GM12892 (cell line): Measurements from ENCODE around the gene ATCAY.
"Not testable (repeated sequence)": the region's sequence is repeated elsewhere in the genome, so short reads cannot be mapped to it uniquely, and the experiment has no call there.

Source experiments
- DNase-seq: peaks from one replicate; pipeline ENCODE4 v3.0.0; 2011; ENCODE audit not compliant: insufficient read length
- FAIRE-seq: peaks from 2 replicates; lab custom pipeline; 2011; peaks lifted over from hg19 to GRCh38; lab: Jason Lieb, UNC
- POLR2A ChIP-seq: IDR thresholded peaks from 2 replicates; pipeline ENCODE4 v1.6.1; 2011; ENCODE audit warnings: low read depth, low read length, control low read depth
- POLR2AphosphoS5 ChIP-seq: IDR thresholded peaks from 2 replicates; pipeline ENCODE4 v1.6.1; 2011; ENCODE audit warnings: low read depth, low read length, control low read depth
- TAF1 ChIP-seq: IDR thresholded peaks from 2 replicates; pipeline ENCODE4 v1.6.1; 2011; ENCODE audit warnings: low read depth, mild to moderate bottlenecking, control low read depth, low read length, borderline replicate concordance

ATCAY gene

GRCh38 chr19:3914199-3914598, 33.7 kb downstream of the ATCAY start:
- no peak for TF ChIP-seq POLR2A
- no peak for TF ChIP-seq TAF1
- TF ChIP-seq POLR2AphosphoS5 = no peak
- DNase-seq (no peak), FAIRE-seq (no peak)

- TF ChIP-seq TAF1 = no peak
- TF ChIP-seq POLR2A = no peak
- no peak for TF ChIP-seq POLR2AphosphoS5
- DNase-seq = no peak
- FAIRE-seq = no peak
Observed at GRCh38 chr19:3916033-3916432, 35.5 kb downstream of the ATCAY start.

GRCh38 chr19:3919793-3920192, 39.3 kb downstream of the ATCAY start:
- TF ChIP-seq POLR2AphosphoS5 (no peak), POLR2A (no peak), TAF1 (no peak)
- no peak for DNase-seq
- FAIRE-seq = no peak

GRCh38 chr19:3923096-3923758, 42.7 kb downstream of the ATCAY start:
- FAIRE-seq (no peak), DNase-seq (no peak)
- TF ChIP-seq TAF1 = no peak
- TF ChIP-seq POLR2A = no peak
- TF ChIP-seq POLR2AphosphoS5 = no peak

GRCh38 chr19:3923912-3924311, 43.4 kb downstream of the ATCAY start:
- no peak for TF ChIP-seq TAF1
- no peak for TF ChIP-seq POLR2A
- TF ChIP-seq POLR2AphosphoS5 = no peak
- DNase-seq (no peak), FAIRE-seq (no peak)

GRCh38 chr19:3931041-3931440, 50.6 kb downstream of the ATCAY start:
- no peak for TF ChIP-seq POLR2AphosphoS5
- TF ChIP-seq TAF1 = no peak
- no peak for TF ChIP-seq POLR2A
- DNase-seq = no peak
- FAIRE-seq = no peak

GRCh38 chr19:3932931-3933810, 52.7 kb downstream of the ATCAY start, which contains the start of gene NMRK2:
NMRK2 (plus strand) TSS chr19:3933069; CDS start chr19:3933672, 603 bp downstream.
- TF ChIP-seq POLR2A = no peak
- no peak for TF ChIP-seq TAF1
- TF ChIP-seq POLR2AphosphoS5 = no peak
- FAIRE-seq = no peak
- DNase-seq = no peak

GRCh38 chr19:3936506-3937442, 56.3 kb downstream of the ATCAY start:
- no peak for TF ChIP-seq TAF1
- no peak for TF ChIP-seq POLR2AphosphoS5
- TF ChIP-seq POLR2A = no peak
- FAIRE-seq (no peak), DNase-seq (no peak)

- FAIRE-seq, DNase-seq: not testable (repeated sequence)
Observed at GRCh38 chr19:3938300-3938950, 57.9 kb downstream of the ATCAY start.

GRCh38 chr19:3942790-3943409, 62.4 kb downstream of the ATCAY start:
- DNase-seq (no peak), FAIRE-seq (no peak)
- TF ChIP-seq POLR2A = no peak
- no peak for TF ChIP-seq TAF1
- TF ChIP-seq POLR2AphosphoS5 = no peak
